HepG2 (cell line): ENCODE results near the gene STX1B. TPM values are rescaled to one million over a fixed set of nuclear protein-coding genes. Genes with fewer than 3 reads are reported as not detected.

Experiments used
- ATAC-seq: fragments of 200-7000 bp; cut with Tn5 transposase; 3 replicates; pipeline ENCODE4 v1.9.1; 2020; ENCODE audit warnings: mild to moderate bottlenecking, moderate library complexity
- BruUV-seq: library from RNA; stranded (reverse); fragments of 400-500 nt; replicated peaks from 2 replicates; lab custom pipeline; 2021; lab: Mats Ljungman, UMichigan
- CTCF ChIA-PET: fragments of 300-600 bp; formaldehyde crosslinking; extraction: SDS; loops from one replicate; lab custom pipeline; 2021; ENCODE audit warnings: low total read pairs, inconsistent platforms, low intra/inter-chr PET ratio; lab: Yijun Ruan, JAX
- POLR2A ChIA-PET: fragments of 350-600 bp; sonication (Branson Sonifier 250); formaldehyde crosslinking; loops from one replicate; lab custom pipeline; 2020; ENCODE audit warnings: antibody characterized with exemption, inconsistent platforms; lab: Yijun Ruan, JAX
- DNase-seq: peaks from one replicate; pipeline ENCODE4 v3.0.0-alpha.2; 2015; ENCODE audit warnings: low spot score
- FAIRE-seq: peaks from 3 replicates; lab custom pipeline; 2011; peaks lifted over from hg19 to GRCh38; lab: Jason Lieb, UNC
- H2AFZ ChIP-seq: one replicate; pipeline ENCODE4 v1.6.1; 2011; ENCODE audit warnings: low read length, inconsistent platforms
- H3K27ac ChIP-seq: fragments of 300-600 bp; 3 replicates; pipeline ENCODE4 v1.8.0; 2011; ENCODE audit warnings: mixed run types, mild to moderate bottlenecking, mixed read lengths, low read length, inconsistent platforms; ENCODE audit not compliant: insufficient read depth; ENCODE audit errors: extremely low read length
- H3K27me3 ChIP-seq, 2 experiments: fragments of 200-600 bp in 1 of 2; 2 replicates in 1 of 2; 3 replicates in 1 of 2; pipeline versions ENCODE4 v1.6.0 to v1.8.0; 2011; ENCODE audit warnings: low read length in 2 of 2, mild to moderate bottlenecking in 2 of 2, moderate library complexity in 2 of 2, inconsistent platforms in 1 of 2; ENCODE audit not compliant: insufficient read depth in 2 of 2, control insufficient read depth in 1 of 2
- H3K36me3 ChIP-seq, 2 experiments: fragments of 200-600 bp in 1 of 2; replicated peaks in 1 of 2; 2 replicates in 1 of 2; 3 replicates in 1 of 2; pipeline versions ENCODE4 v1.5.1 to v1.8.0; 2011; ENCODE audit warnings: low read length in 2 of 2, inconsistent platforms in 1 of 2; ENCODE audit not compliant: insufficient read depth in 2 of 2, control insufficient read depth in 1 of 2
- H3K4me1 ChIP-seq: 2 replicates; pipeline ENCODE4 v1.5.1; 2012; ENCODE audit warnings: low read length, inconsistent platforms; ENCODE audit not compliant: insufficient read depth
- H3K4me2 ChIP-seq: 2 replicates; pipeline ENCODE4 v1.6.0; 2011; ENCODE audit warnings: low read depth, low read length, inconsistent platforms
- H3K4me3 ChIP-seq, 3 experiments: fragments of 200-600 bp in 1 of 3; sonication (generic), shearing (Covaris generic) in 1 of 3; replicated peaks in 1 of 3; 2 replicates each; pipeline ENCODE4 v1.5.1; 2011 to 2016; ENCODE audit warnings: low read length in 3 of 3, inconsistent platforms in 2 of 3, low read depth in 2 of 3, mild to moderate bottlenecking in 2 of 3, control low read depth in 1 of 3, mixed read lengths in 1 of 3; ENCODE audit not compliant: insufficient read depth in 1 of 3
- H3K79me2 ChIP-seq: one replicate; pipeline ENCODE4 v1.6.1; 2011; ENCODE audit warnings: low read length, inconsistent platforms; ENCODE audit not compliant: insufficient read depth
- H3K9ac ChIP-seq: 2 replicates; pipeline ENCODE4 v1.6.0; 2011; ENCODE audit warnings: mild to moderate bottlenecking, low read depth, low read length, inconsistent platforms; ENCODE audit not compliant: insufficient read depth
- H3K9me3 ChIP-seq: 2 replicates; pipeline ENCODE4 v1.5.1; 2012; ENCODE audit warnings: mild to moderate bottlenecking, low read length
- H4K20me1 ChIP-seq: 2 replicates; pipeline ENCODE4 v1.6.0; 2011; ENCODE audit warnings: inconsistent platforms, mild to moderate bottlenecking, low read length, moderate library complexity; ENCODE audit not compliant: insufficient read depth
- CBX1 ChIP-seq: IDR thresholded peaks from one replicate; pipeline ENCODE4 v1.6.1; 2016; ENCODE audit warnings: antibody characterized with exemption, low read depth
- DPF2 ChIP-seq: sonication (generic); formaldehyde crosslinking; IDR thresholded peaks from 2 replicates; pipeline ENCODE4 v1.4.0; 2020; ENCODE audit warnings: mild to moderate bottlenecking, low read depth, missing genetic modification reagents, borderline replicate concordance
- GFI1 ChIP-seq: sonication (generic); formaldehyde crosslinking; IDR thresholded peaks from 2 replicates; pipeline ENCODE4 v1.5.0; 2020; ENCODE audit warnings: missing genetic modification reagents, mild to moderate bottlenecking, borderline replicate concordance
- JUN ChIP-seq: sonication (generic); formaldehyde crosslinking; IDR thresholded peaks from 2 replicates; pipeline ENCODE4 v1.4.0; 2020; ENCODE audit warnings: mild to moderate bottlenecking, missing genetic modification reagents
- SCMH1 ChIP-seq: sonication (generic); formaldehyde crosslinking; IDR thresholded peaks from 2 replicates; pipeline ENCODE4 v1.9.0; 2021; ENCODE audit warnings: missing genetic modification reagents, mild to moderate bottlenecking, borderline replicate concordance
- SIX4 ChIP-seq: sonication (generic); formaldehyde crosslinking; IDR thresholded peaks from 2 replicates; pipeline ENCODE4 v1.4.0; 2020; ENCODE audit warnings: missing genetic modification reagents
- ZNF224 ChIP-seq: sonication (generic); formaldehyde crosslinking; IDR thresholded peaks from 2 replicates; pipeline ENCODE4 v1.5.0; 2020; ENCODE audit warnings: mild to moderate bottlenecking, missing genetic modification reagents
- ZNF337 ChIP-seq: sonication (generic); formaldehyde crosslinking; IDR thresholded peaks from 2 replicates; pipeline ENCODE4 v1.5.1; 2020; ENCODE audit warnings: missing genetic modification reagents, low read depth, mild to moderate bottlenecking, borderline replicate concordance
- WGBS: methylation state at CpG from one replicate; pipeline ENCODE4 v1.1.6; 2017; ENCODE audit warnings: low lambda C conversion rate; 5-methylcytosine and 5-hydroxymethylcytosine counted together
- in situ Hi-C: cut with HindIII; loops from 2 replicates; pipeline ENCODE4 v1.10.0; 2017; ENCODE audit warnings: low pct_unique_long_range_greater_than_20kb; ENCODE audit not compliant: extremely low pct_ligation_motif_present
- intact Hi-C: fragments of 100-400 bp; cut with micrococcal nuclease; formaldehyde crosslinking; loops from one replicate; pipeline ENCODE4 v1.10.0; 2022; ENCODE audit not compliant: unreplicated experiment
- polyA plus RNA-seq, 8 experiments: library from polyadenylated mRNA; depleted of rRNA in 3 of 8; stranded (reverse) in 7 of 8; unstranded in 1 of 8; fragments of >200 nt; fragmentation: Illumina TruSeq in 4 of 8; extraction: Trizol in 4 of 8; gene quantifications; 2 replicates each; pipeline versions ENCODE4 v1.2.1 to v1.2.3, GENCODE V29; 2011 to 2016; ENCODE audit warnings: low read depth in 4 of 8, missing spikeins in 1 of 8, mixed read lengths in 1 of 8; ENCODE audit not compliant: insufficient read depth in 1 of 8
- total RNA-seq, 5 experiments: library from RNA; depleted of rRNA; stranded (reverse); fragments of >200 nt; fragmentation: Illumina TruSeq; extraction: Trizol; gene quantifications; 2 replicates each; pipeline ENCODE4 v1.2.3, GENCODE V29; 2016; ENCODE audit warnings: low read depth in 1 of 5
- TF ChIP-seq, protein P1 (sequence below): sonication (generic); formaldehyde crosslinking; IDR thresholded peaks from 2 replicates; pipeline ENCODE4 v1.9.0; 2022; ENCODE audit warnings: low read depth, missing genetic modification reagents
- TF ChIP-seq, protein P2 (sequence below): sonication (generic); formaldehyde crosslinking; IDR thresholded peaks from 2 replicates; pipeline ENCODE4 v1.5.0; 2020; ENCODE audit warnings: missing genetic modification reagents
- TF ChIP-seq, protein P3 (sequence below): sonication (generic); formaldehyde crosslinking; IDR thresholded peaks from 2 replicates; pipeline ENCODE4 v1.5.0; 2020; ENCODE audit warnings: missing genetic modification reagents

STX1B gene
- total and polyA plus RNA-seq, 2 of the 13 experiments (the other 11 are each of a cell fraction or from before 2014, with no cell fraction given), result 2.1 to 3.0 TPM

DNA sequence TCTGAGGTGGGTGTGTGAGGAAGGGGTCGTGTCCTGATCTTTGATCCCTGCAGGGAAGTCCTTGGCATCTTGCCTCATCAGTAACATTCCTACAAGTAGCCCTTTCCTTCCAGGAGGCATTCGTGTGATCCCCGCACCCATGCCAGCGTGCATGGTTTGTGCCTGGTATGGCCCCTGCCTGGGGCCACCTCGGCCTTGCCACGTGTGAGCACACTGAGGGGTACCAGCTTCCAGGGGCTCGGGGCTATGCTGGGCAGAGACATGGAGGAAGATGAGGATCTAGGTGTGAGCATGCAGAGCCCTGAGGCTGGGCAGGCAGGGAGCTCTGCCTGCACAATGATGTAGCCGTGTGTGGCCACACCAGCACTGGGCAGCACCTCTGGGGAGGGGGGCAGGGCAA lies 19.4 kb downstream of the STX1B start (continued):
- TF ChIP-seq ZNF224 (CRISPR knock-in tag), result no peak
- TF ChIP-seq ZNF337 (CRISPR knock-in tag), result no peak
- no peak for TF ChIP-seq JUN (CRISPR knock-in tag)
- TF ChIP-seq, protein P1, sequence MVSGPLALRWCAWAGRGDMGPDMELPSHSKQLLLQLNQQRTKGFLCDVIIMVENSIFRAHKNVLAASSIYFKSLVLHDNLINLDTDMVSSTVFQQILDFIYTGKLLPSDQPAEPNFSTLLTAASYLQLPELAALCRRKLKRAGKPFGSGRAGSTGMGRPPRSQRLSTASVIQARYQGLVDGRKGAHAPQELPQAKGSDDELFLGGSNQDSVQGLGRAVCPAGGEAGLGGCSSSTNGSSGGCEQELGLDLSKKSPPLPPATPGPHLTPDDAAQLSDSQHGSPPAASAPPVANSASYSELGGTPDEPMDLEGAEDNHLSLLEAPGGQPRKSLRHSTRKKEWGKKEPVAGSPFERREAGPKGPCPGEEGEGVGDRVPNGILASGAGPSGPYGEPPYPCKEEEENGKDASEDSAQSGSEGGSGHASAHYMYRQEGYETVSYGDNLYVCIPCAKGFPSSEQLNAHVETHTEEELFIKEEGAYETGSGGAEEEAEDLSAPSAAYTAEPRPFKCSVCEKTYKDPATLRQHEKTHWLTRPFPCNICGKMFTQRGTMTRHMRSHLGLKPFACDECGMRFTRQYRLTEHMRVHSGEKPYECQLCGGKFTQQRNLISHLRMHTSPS (CRISPR knock-in tag), result peak; percentile 58; the same call in 1 of the 2 replicates
- TF ChIP-seq GFI1 (CRISPR knock-in tag), result no peak
- no peak for TF ChIP-seq SCMH1 (CRISPR knock-in tag)
- TF ChIP-seq, protein P2, sequence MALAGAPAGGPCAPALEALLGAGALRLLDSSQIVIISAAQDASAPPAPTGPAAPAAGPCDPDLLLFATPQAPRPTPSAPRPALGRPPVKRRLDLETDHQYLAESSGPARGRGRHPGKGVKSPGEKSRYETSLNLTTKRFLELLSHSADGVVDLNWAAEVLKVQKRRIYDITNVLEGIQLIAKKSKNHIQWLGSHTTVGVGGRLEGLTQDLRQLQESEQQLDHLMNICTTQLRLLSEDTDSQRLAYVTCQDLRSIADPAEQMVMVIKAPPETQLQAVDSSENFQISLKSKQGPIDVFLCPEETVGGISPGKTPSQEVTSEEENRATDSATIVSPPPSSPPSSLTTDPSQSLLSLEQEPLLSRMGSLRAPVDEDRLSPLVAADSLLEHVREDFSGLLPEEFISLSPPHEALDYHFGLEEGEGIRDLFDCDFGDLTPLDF (CRISPR knock-in tag), result no peak
- TF ChIP-seq DPF2 (CRISPR knock-in tag), result no peak

DNA sequence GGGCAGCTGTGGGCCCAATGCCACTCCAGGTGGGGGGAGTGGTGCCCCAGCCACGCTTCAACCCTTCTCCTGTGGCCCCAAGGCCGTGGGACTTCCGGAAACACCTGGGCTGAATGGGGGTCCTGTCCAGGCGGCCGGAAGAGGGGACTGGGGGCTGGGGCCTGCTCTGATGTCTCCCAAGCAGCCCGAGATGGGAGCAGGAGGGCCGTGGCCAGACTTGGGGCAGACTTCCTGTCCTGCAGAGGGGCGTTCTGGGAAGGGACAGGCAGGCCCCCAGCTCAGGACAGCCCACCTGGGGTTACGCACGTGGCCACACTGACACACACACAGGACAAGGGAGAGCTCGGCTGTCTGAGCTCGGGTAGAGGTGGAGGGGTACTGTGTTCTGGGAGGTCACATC lies 20.3 kb downstream of the STX1B start:
- TF ChIP-seq CBX1 (no peak), SIX4 (CRISPR knock-in tag) (no peak)
- TF ChIP-seq, protein P3, sequence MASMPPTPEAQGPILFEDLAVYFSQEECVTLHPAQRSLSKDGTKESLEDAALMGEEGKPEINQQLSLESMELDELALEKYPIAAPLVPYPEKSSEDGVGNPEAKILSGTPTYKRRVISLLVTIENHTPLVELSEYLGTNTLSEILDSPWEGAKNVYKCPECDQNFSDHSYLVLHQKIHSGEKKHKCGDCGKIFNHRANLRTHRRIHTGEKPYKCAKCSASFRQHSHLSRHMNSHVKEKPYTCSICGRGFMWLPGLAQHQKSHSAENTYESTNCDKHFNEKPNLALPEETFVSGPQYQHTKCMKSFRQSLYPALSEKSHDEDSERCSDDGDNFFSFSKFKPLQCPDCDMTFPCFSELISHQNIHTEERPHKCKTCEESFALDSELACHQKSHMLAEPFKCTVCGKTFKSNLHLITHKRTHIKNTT (CRISPR knock-in tag), result no peak
- FAIRE-seq, result no peak
- CTCF ChIA-PET, result no interaction called here
- BruUV-seq, result no TSS peak
- Histone ChIP-seq H3K4me3 (no peak overlapping the region), H2AFZ (no peak overlapping the region), H3K79me2 (no peaks in the 10 kb centered on the region), H3K36me3 (no peaks in the 10 kb centered on the region), H3K27me3 (no peaks in the 10 kb centered on the region), H3K27ac (no peak overlapping the region), H3K4me2 (no peak overlapping the region), H3K9ac (no peak overlapping the region), H3K4me1 (peaks cover 62% of the 10 kb centered on the region), H4K20me1 (no peaks in the 10 kb centered on the region), H3K9me3 (no peaks in the 10 kb centered on the region)
- in situ Hi-C loops, result loop anchor here (5.0 to 25.0 kb wide), 3 partner anchors 467 to 885 kb away; partner anchors contain the start of genes ARMC5 and ZNF267
- no peak for ATAC-seq
- WGBS, result 78% methylated on average over 12 of the region's 12 CpGs
- no peak for DNase-seq
- POLR2A ChIA-PET, result interaction anchor here (1.0 kb wide), 1 partner anchor 150 kb away, joined by 3 read pairs; no protein-coding TSS in a partner anchor
- intact Hi-C loops, result no loop called here
